HEK293 (cell line): ENCODE measurements around the gene CH25H.

Source experiments
- CTCF ChIA-PET: fragments of 350-600 bp; formaldehyde crosslinking; extraction: SDS; loops from one replicate; lab custom pipeline; 2021; ENCODE audit warnings: antibody characterized with exemption; lab: Yijun Ruan, JAX
- POLR2A ChIA-PET: fragments of 300-600 bp; formaldehyde crosslinking; extraction: SDS; loops from one replicate; lab custom pipeline; 2020; ENCODE audit warnings: antibody characterized with exemption, inconsistent platforms; lab: Yijun Ruan, JAX
- H3K27ac ChIP-seq: fragments of 200-500 bp; sonication (Bioruptor generic); 2 replicates; pipeline ENCODE4 v1.5.1; 2014; ENCODE audit warnings: low read depth, low read length, control low read depth, inconsistent platforms; ENCODE audit errors: extremely low read depth
- H3K36me3 ChIP-seq, 2 experiments: fragments of 200-500 bp in 1 of 2; sonication (Bioruptor generic) in 1 of 2; 1 replicate in 1 of 2; 2 replicates in 1 of 2; pipeline ENCODE4 v1.5.1; 2014 to 2017; ENCODE audit warnings: inconsistent platforms in 2 of 2, low read length in 2 of 2; ENCODE audit not compliant: control insufficient read depth in 2 of 2, insufficient read depth in 1 of 2
- H3K4me1 ChIP-seq: fragments of 200-500 bp; sonication (Bioruptor generic); 2 replicates; pipeline ENCODE4 v1.5.1; 2014; ENCODE audit warnings: mild to moderate bottlenecking, low read length, inconsistent platforms; ENCODE audit not compliant: control insufficient read depth, insufficient read depth
- H3K4me3 ChIP-seq: 2 replicates; pipeline ENCODE4 v1.5.1; 2011; ENCODE audit warnings: low read depth, mild to moderate bottlenecking, control low read depth, low read length, moderate library complexity
- H3K9me3 ChIP-seq: fragments of 200-500 bp; sonication (Bioruptor generic); 2 replicates; pipeline ENCODE4 v1.5.1; 2014; ENCODE audit warnings: low read depth, low read length, inconsistent platforms; ENCODE audit not compliant: control insufficient read depth, insufficient read depth
- GLIS1 ChIP-seq: fragments of 450-650 bp; formaldehyde crosslinking; IDR thresholded peaks from 2 replicates; pipeline ENCODE4 v1.5.1; 2016; ENCODE audit warnings: missing biosample characterization, missing genetic modification characterization
- INSM2 ChIP-seq: fragments of 450-650 bp; formaldehyde crosslinking; IDR thresholded peaks from 2 replicates; pipeline ENCODE4 v1.5.1; 2016; ENCODE audit warnings: missing biosample characterization, missing genetic modification characterization
- OSR2 ChIP-seq: fragments of 450-650 bp; formaldehyde crosslinking; IDR thresholded peaks from 2 replicates; pipeline ENCODE4 v1.5.1; 2016; ENCODE audit warnings: missing biosample characterization, missing genetic modification characterization
- RBAK ChIP-seq: fragments of 450-650 bp; formaldehyde crosslinking; IDR thresholded peaks from 2 replicates; pipeline ENCODE4 v1.5.1; 2016; ENCODE audit warnings: missing biosample characterization, missing genetic modification characterization
- ZNF211 ChIP-seq: fragments of 450-650 bp; formaldehyde crosslinking; IDR thresholded peaks from 2 replicates; pipeline ENCODE4 v1.5.1; 2016; ENCODE audit warnings: low read depth, missing biosample characterization, missing genetic modification characterization
- ZNF433 ChIP-seq: fragments of 450-650 bp; formaldehyde crosslinking; IDR thresholded peaks from 2 replicates; pipeline ENCODE4 v1.5.1; 2016; ENCODE audit warnings: missing biosample characterization, missing genetic modification characterization, low read depth
- ZNF521 ChIP-seq: fragments of 450-650 bp; formaldehyde crosslinking; IDR thresholded peaks from 2 replicates; pipeline ENCODE4 v1.5.1; 2017; ENCODE audit warnings: missing biosample characterization, mild to moderate bottlenecking, missing genetic modification characterization
- ZNF585B ChIP-seq: fragments of 450-650 bp; formaldehyde crosslinking; IDR thresholded peaks from 2 replicates; pipeline ENCODE4 v1.5.1; 2016; ENCODE audit warnings: missing biosample characterization, missing genetic modification characterization
- ZNF626 ChIP-seq: fragments of 450-650 bp; sonication (Bioruptor Pico); formaldehyde crosslinking; IDR thresholded peaks from 2 replicates; pipeline ENCODE4 v1.5.1; 2018; ENCODE audit warnings: missing biosample characterization, missing genetic modification characterization, inconsistent platforms
- ZNF843 ChIP-seq: fragments of 450-650 bp; formaldehyde crosslinking; IDR thresholded peaks from 2 replicates; pipeline ENCODE4 v1.5.1; 2016; ENCODE audit warnings: missing biosample characterization, missing genetic modification characterization
- TF ChIP-seq, protein P1 (sequence below): fragments of 450-650 bp; formaldehyde crosslinking; IDR thresholded peaks from 2 replicates; pipeline ENCODE4 v1.5.1; 2016; ENCODE audit warnings: missing biosample characterization, missing genetic modification characterization, low read depth
- TF ChIP-seq, protein P2 (sequence below): fragments of 450-650 bp; formaldehyde crosslinking; conservative IDR thresholded peaks from 2 replicates; pipeline ENCODE4 v1.5.1; 2016; ENCODE audit warnings: low read depth, missing biosample characterization, missing genetic modification characterization
- TF ChIP-seq, protein P3 (sequence below): fragments of 450-650 bp; formaldehyde crosslinking; IDR thresholded peaks from 2 replicates; pipeline ENCODE4 v1.5.1; 2016; ENCODE audit warnings: missing biosample characterization, missing genetic modification characterization
- TF ChIP-seq, protein P4 (sequence below): sonication (generic); formaldehyde crosslinking; IDR thresholded peaks from 2 replicates; pipeline ENCODE4 v1.8.1; 2022; ENCODE audit warnings: mild to moderate bottlenecking, moderate library complexity, missing genetic modification reagents
- TF ChIP-seq, protein P5 (sequence below): fragments of 450-650 bp; formaldehyde crosslinking; IDR thresholded peaks from 2 replicates; pipeline ENCODE4 v1.5.1; 2016; ENCODE audit warnings: missing biosample characterization, missing genetic modification characterization
- TF ChIP-seq, protein P6 (sequence below): fragments of 450-650 bp; formaldehyde crosslinking; IDR thresholded peaks from 2 replicates; pipeline ENCODE4 v1.5.1; 2016; ENCODE audit warnings: missing biosample characterization, missing genetic modification characterization

CH25H gene

DNA sequence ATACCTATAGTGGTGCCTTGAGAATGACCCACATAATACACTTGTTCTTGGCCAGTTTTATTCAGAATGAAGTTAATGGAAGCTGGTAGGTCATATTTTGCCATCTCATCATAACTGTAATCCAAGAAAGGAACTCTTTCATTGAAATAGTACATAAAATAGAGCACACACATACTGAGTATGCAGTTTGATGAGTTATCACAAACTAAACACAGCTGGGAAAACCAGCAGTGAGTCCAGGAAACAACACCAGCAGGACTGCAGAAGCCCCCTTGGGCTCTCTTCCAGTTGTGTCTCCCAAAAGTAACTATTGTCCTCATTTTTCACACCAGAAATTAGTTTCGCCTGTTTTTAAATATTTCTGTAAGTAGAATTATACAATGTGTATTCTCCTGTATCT, 19.8 kb upstream of the CH25H start:
- ChIA-PET CTCF (interaction anchor here (0.9 kb wide), 1 partner anchor 14 kb away, joined by 3 read pairs; no protein-coding TSS in a partner anchor), POLR2A (no interaction called here)
- Histone ChIP-seq H3K9me3 (no peaks in the 10 kb centered on the region), H3K4me3 (no peak overlapping the region), H3K36me3 (peaks cover 0 to 9% of the 10 kb centered on the region in 2 experiments; a peak in 2 of 3 replicates), H3K27ac (no peak overlapping the region), H3K4me1 (no peaks in the 10 kb centered on the region)
- TF ChIP-seq, protein P1, sequence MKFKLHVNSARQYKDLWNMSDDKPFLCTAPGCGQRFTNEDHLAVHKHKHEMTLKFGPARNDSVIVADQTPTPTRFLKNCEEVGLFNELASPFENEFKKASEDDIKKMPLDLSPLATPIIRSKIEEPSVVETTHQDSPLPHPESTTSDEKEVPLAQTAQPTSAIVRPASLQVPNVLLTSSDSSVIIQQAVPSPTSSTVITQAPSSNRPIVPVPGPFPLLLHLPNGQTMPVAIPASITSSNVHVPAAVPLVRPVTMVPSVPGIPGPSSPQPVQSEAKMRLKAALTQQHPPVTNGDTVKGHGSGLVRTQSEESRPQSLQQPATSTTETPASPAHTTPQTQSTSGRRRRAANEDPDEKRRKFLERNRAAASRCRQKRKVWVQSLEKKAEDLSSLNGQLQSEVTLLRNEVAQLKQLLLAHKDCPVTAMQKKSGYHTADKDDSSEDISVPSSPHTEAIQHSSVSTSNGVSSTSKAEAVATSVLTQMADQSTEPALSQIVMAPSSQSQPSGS (tag by site-specific recombination): no peak

- Histone ChIP-seq H3K4me3 (no peak overlapping the region), H3K4me1 (no peaks in the 10 kb centered on the region), H3K27ac (no peak overlapping the region), H3K36me3 (peaks cover 3 to 9% of the 10 kb centered on the region in 2 experiments), H3K9me3 (no peaks in the 10 kb centered on the region)
- CTCF ChIA-PET: interaction anchor here (0.6 to 1.8 kb wide), 6 partner anchors 8 to 290 kb away, joined by 3 to 7 read pairs (median 4); no protein-coding TSS in a partner anchor
- POLR2A ChIA-PET: no interaction called here
- no peak for TF ChIP-seq OSR2 (tag by site-specific recombination)
- TF ChIP-seq, protein P2, sequence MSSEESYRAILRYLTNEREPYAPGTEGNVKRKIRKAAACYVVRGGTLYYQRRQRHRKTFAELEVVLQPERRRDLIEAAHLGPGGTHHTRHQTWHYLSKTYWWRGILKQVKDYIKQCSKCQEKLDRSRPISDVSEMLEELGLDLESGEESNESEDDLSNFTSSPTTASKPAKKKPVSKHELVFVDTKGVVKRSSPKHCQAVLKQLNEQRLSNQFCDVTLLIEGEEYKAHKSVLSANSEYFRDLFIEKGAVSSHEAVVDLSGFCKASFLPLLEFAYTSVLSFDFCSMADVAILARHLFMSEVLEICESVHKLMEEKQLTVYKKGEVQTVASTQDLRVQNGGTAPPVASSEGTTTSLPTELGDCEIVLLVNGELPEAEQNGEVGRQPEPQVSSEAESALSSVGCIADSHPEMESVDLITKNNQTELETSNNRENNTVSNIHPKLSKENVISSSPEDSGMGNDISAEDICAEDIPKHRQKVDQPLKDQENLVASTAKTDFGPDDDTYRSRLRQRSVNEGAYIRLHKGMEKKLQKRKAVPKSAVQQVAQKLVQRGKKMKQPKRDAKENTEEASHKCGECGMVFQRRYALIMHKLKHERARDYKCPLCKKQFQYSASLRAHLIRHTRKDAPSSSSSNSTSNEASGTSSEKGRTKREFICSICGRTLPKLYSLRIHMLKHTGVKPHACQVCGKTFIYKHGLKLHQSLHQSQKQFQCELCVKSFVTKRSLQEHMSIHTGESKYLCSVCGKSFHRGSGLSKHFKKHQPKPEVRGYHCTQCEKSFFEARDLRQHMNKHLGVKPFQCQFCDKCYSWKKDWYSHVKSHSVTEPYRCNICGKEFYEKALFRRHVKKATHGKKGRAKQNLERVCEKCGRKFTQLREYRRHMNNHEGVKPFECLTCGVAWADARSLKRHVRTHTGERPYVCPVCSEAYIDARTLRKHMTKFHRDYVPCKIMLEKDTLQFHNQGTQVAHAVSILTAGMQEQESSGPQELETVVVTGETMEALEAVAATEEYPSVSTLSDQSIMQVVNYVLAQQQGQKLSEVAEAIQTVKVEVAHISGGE: no peak
- no peak for TF ChIP-seq ZNF433
- TF ChIP-seq, protein P3, sequence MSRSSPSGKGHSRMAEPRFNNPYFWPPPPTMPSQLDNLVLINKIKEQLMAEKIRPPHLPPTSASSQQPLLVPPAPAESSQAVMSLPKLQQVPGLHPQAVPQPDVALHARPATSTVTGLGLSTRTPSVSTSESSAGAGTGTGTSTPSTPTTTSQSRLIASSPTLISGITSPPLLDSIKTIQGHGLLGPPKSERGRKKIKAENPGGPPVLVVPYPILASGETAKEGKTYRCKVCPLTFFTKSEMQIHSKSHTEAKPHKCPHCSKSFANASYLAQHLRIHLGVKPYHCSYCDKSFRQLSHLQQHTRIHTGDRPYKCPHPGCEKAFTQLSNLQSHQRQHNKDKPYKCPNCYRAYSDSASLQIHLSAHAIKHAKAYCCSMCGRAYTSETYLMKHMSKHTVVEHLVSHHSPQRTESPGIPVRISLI (tag by site-specific recombination): no peak
- TF ChIP-seq, protein P4, sequence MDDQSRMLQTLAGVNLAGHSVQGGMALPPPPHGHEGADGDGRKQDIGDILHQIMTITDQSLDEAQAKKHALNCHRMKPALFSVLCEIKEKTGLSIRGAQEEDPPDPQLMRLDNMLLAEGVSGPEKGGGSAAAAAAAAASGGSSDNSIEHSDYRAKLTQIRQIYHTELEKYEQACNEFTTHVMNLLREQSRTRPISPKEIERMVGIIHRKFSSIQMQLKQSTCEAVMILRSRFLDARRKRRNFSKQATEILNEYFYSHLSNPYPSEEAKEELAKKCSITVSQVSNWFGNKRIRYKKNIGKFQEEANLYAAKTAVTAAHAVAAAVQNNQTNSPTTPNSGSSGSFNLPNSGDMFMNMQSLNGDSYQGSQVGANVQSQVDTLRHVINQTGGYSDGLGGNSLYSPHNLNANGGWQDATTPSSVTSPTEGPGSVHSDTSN (CRISPR knock-in tag): no peak
- no peak for TF ChIP-seq ZNF626 (tag by site-specific recombination)
- TF ChIP-seq, protein P5, sequence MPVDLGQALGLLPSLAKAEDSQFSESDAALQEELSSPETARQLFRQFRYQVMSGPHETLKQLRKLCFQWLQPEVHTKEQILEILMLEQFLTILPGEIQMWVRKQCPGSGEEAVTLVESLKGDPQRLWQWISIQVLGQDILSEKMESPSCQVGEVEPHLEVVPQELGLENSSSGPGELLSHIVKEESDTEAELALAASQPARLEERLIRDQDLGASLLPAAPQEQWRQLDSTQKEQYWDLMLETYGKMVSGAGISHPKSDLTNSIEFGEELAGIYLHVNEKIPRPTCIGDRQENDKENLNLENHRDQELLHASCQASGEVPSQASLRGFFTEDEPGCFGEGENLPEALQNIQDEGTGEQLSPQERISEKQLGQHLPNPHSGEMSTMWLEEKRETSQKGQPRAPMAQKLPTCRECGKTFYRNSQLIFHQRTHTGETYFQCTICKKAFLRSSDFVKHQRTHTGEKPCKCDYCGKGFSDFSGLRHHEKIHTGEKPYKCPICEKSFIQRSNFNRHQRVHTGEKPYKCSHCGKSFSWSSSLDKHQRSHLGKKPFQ (tag by site-specific recombination): no peak
- TF ChIP-seq RBAK (tag by site-specific recombination): no peak
Measured at GRCh38 chr10:89224739-89225443, 17.8 kb upstream of the CH25H start.

DNA sequence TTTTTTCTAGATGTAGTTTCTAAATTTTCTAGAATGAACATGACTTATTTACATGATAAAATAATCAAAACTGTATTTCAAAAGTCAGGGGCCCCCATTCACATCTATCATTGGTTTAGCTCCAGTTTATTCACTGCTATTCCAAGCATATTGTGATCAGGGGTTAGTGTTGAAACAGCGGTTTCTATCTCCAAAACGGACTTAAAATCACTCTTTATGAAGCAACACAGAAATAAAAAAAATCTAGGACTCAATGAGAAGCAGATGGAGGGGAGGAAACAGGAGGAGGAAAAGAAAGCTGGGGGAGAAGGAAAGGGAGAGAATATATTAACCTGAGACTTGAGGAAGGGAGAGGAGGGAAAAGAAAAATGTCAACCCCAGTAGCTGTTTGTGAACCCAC, 14.8 kb upstream of the CH25H start:
- 0 out of 2 replicates have a peak, but pooled peaks cover 2% of the 10 kb centered on the region for H3K4me1 ChIP-seq
- ChIA-PET CTCF (interaction anchor here (0.6 to 2.0 kb wide), 6 partner anchors 29 to 289 kb away, joined by 3 to 6 read pairs (median 4); no protein-coding TSS in a partner anchor), POLR2A (no interaction called here)
- H3K9me3 ChIP-seq: no peaks in the 10 kb centered on the region
- no peak overlapping the region for H3K4me3 ChIP-seq
- no peak overlapping the region for H3K27ac ChIP-seq
- peaks cover 2 to 3% of the 10 kb centered on the region in 2 experiments for H3K36me3 ChIP-seq
- TF ChIP-seq, protein P3 (tag by site-specific recombination): no peak
- TF ChIP-seq ZNF843 (tag by site-specific recombination): no peak
- no peak for TF ChIP-seq INSM2 (tag by site-specific recombination)
- TF ChIP-seq ZNF585B: no peak
- TF ChIP-seq ZNF211 (tag by site-specific recombination): no peak
- TF ChIP-seq ZNF521: no peak
- TF ChIP-seq, protein P6, sequence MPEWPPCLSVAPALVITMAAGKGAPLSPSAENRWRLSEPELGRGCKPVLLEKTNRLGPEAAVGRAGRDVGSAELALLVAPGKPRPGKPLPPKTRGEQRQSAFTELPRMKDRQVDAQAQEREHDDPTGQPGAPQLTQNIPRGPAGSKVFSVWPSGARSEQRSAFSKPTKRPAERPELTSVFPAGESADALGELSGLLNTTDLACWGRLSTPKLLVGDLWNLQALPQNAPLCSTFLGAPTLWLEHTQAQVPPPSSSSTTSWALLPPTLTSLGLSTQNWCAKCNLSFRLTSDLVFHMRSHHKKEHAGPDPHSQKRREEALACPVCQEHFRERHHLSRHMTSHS: no peak
- TF ChIP-seq GLIS1: no peak
